Rectal smooth muscle tissue (tissue), 1 donor: Measurements from ENCODE around the gene RARS2.
"Not testable (repeated sequence)": the region's sequence is repeated elsewhere in the genome, so short reads cannot be mapped to it uniquely, and the experiment has no call there.

Source experiments
- H3K27ac ChIP-seq: one replicate; pipeline ENCODE4 v1.7.0; 2013; ENCODE audit warnings: low read depth, low read length, inconsistent platforms
- H3K27me3 ChIP-seq: one replicate; pipeline ENCODE4 v1.7.0; 2013; ENCODE audit warnings: low read length; ENCODE audit not compliant: control insufficient read depth, insufficient read depth
- H3K36me3 ChIP-seq: one replicate; pipeline ENCODE4 v1.7.0; 2013; ENCODE audit warnings: low read length; ENCODE audit not compliant: control insufficient read depth, insufficient read depth
- H3K4me1 ChIP-seq: one replicate; pipeline ENCODE4 v1.7.0; 2013; ENCODE audit warnings: low read length; ENCODE audit not compliant: control insufficient read depth, insufficient read depth
- H3K4me3 ChIP-seq: one replicate; pipeline ENCODE4 v1.7.0; 2013; ENCODE audit warnings: low read length
- H3K9ac ChIP-seq: one replicate; pipeline ENCODE4 v1.7.0; 2013; ENCODE audit warnings: low read length

Gene RARS2

DNA sequence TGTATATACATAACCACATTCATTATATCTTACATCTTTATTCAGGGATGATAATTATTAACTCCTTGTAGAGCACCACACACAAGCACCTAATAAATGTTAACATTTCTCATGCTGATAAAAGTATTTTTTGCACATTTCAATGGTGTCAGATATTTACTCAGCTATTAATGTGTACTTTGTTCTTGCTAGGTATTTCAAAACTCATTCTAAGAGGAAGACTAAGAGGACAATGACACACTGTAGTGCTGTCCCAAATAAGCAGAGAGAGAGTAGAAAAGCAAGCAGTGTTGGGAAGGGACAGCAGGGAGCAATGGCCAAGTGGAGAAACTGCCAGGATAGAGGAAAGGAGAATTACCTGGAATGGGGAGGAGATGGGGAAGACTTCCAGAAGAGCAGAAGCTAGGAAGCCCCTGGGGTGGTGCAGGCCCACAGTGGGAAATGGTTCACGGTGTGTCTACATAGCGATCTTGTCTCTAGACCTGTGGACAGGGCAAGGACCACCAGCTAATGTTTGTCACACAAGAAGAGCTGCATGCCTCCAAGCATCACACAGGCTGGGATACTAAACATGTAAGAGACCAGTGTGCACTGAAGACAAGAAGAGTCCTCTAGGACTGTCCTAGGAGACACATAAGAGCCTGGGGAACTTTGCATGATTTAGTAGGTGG is 55.3 kb downstream of the RARS2 start:
- no peak overlapping the region for H3K27ac ChIP-seq

DNA sequence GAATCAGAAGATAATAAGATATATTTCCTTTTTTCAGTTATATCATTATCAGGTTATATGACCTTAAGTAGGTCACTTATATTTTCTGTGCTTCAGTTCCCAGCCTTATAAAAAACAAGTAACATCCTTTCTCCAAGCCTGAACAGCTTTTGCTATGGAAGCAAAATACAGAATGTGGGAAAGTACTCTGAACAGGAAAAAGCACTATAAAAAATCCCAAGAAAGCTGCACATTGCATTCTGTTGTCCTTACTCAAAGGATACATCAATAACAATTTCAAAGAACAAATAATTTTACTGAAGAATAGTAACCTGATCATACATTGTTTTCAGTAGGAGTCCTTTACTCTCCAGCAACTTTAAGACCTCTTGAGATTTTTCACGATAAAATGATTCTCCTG is 60.6 kb downstream of the RARS2 start:
- Histone ChIP-seq H3K36me3 (peaks cover 2% of the 10 kb centered on the region), H3K9ac (no peak overlapping the region), H3K4me1 (no peaks in the 10 kb centered on the region), H3K27me3 (no peaks in the 10 kb centered on the region), H3K27ac (no peak overlapping the region), H3K4me3 (no peak overlapping the region)

More for the DNA sequence above, 55.3 kb downstream of the RARS2 start:
- H3K9ac ChIP-seq, result no peak overlapping the region
- H3K36me3 ChIP-seq, result peaks cover 2% of the 10 kb centered on the region
- H3K27me3 ChIP-seq, result no peaks in the 10 kb centered on the region
- H3K4me3 ChIP-seq, result no peak overlapping the region
- H3K4me1 ChIP-seq, result no peaks in the 10 kb centered on the region

DNA sequence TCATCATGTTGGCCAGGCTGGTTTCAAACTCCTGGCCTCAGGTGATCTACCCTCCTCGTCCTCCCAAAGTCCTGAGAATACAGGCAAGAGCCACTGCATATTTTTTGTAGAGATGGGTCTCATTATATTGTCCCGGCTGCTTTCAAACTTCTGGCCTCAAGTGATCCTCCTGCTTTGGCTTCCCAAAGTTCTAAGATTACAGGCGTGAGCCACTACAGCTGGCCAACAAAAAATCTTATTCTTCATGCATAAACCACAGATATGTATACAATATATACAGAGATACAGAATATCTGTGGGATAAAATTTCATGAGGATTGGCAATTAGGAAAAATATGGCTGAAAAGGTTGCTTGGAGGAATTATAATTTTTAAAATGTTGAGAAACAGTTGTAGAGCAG is 67.1 kb downstream of the RARS2 start:
- Histone ChIP-seq H3K36me3 (peaks cover 13% of the 10 kb centered on the region), H3K4me3 (no peak overlapping the region)

DNA sequence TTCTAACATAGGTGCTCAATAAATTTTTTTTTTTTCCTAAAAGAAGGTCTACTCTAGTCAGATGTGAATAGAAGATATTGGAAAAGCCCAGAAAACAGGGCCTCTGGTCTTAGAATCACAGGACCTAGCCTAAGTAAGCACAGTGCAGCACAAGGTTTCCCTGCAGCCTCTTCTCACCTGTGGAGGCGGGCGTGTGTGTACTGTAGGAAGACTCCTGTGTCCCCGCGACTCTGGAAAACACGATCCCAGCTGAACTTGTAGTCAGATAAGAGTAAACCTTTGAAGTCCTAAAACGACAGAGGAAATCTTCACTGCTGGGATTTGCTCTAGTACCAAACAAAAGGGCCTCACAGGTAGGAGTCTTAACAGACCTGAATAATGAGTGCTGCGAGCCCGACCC is 71.3 kb downstream of the RARS2 start:
- Histone ChIP-seq H3K27ac (no peak overlapping the region), H3K4me1 (no peaks in the 10 kb centered on the region), H3K9ac (no peak overlapping the region), H3K4me3 (no peak overlapping the region), H3K27me3 (no peaks in the 10 kb centered on the region), H3K36me3 (peaks cover 28% of the 10 kb centered on the region)

More for the DNA sequence above, 67.1 kb downstream of the RARS2 start:
- Histone ChIP-seq H3K27me3 (no peaks in the 10 kb centered on the region), H3K9ac (no peak overlapping the region), H3K27ac (no peak overlapping the region), H3K4me1 (no peaks in the 10 kb centered on the region)

DNA sequence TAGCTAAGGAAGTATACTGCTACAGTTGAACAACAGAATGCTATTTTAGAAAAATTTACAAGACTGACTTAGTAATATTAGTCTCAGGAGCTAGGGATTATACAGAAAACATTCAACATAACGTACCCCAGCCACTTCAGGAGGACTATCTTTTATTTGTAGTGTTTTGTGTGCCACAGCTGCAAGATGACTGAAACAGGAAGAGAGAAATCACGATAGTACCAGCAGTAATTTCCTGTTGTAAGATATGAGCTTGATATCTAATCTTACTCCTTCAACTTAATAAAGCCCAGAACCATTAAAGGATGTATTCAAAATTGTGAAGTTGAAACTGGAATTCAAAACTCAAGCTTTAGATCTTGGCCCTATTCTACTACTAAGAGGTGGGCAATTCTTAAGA is 75.0 kb downstream of the RARS2 start:
- Histone ChIP-seq H3K36me3 (peaks cover 31% of the 10 kb centered on the region), H3K4me1 (no peaks in the 10 kb centered on the region)

DNA sequence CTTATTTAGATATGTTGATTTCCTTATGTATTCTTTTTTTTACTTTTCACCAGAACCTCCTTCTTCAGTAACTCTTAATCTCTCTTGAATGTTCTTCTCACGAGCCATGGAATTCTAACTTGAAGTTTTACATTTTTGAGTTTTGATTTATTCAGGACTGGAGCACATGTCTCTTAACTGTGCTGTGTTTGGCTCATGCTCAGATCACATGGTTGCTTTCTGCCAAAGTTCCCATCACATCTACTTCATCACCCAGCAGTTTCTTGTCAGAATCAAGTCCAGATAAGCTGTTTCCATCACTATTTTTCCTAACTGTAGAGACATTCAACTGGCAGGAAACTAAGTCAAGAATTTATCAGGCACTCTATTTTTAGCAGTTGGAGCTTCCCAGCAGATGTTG is 85.3 kb downstream of the RARS2 start:
- Histone ChIP-seq H3K4me3 (no peak overlapping the region), H3K27me3 (no peaks in the 10 kb centered on the region), H3K9ac (no peak overlapping the region), H3K4me1 (no peaks in the 10 kb centered on the region), H3K27ac (no peak overlapping the region), H3K36me3 (peaks cover 8% of the 10 kb centered on the region)

More for the DNA sequence above, 75.0 kb downstream of the RARS2 start:
- Histone ChIP-seq H3K27ac (no peak overlapping the region), H3K27me3 (no peaks in the 10 kb centered on the region), H3K4me3 (no peak overlapping the region), H3K9ac (no peak overlapping the region)

DNA sequence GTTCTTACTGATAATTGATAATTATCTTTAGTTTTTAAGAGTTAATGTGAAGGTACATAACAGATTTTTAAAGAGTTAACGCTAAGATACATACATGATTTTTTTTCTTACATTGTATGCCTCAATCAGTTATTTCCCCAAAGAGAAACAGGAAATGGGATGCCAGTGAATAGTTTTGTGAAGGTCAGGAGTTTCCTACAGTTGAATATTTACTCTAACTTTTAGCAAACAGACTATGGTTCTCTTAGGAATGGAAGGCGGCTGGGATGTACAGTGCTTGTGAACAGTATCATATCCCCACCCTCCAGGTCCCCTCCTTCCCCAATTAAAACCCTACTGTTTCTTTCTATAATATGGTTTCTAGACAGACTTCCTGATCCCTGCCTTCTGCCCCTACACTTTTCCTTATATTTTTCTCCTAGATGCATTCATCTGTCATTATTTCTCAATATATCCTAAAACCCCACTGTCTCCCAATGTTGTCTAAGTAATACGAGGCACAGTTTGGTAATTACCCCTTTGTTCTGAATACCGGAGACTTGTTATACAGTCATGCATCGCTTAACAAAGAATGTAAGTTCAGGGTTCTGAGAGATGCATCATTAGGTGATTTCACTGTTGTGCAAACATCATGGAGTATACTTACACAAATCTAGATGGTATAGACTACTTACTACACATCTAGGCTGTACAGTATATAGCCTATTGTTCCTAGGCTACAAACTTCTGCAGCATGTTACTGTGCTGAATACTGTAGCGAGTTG is 87.8 kb downstream of the RARS2 start:
- peaks cover 5% of the 10 kb centered on the region for H3K36me3 ChIP-seq
- H3K27ac ChIP-seq, result no peak overlapping the region

DNA sequence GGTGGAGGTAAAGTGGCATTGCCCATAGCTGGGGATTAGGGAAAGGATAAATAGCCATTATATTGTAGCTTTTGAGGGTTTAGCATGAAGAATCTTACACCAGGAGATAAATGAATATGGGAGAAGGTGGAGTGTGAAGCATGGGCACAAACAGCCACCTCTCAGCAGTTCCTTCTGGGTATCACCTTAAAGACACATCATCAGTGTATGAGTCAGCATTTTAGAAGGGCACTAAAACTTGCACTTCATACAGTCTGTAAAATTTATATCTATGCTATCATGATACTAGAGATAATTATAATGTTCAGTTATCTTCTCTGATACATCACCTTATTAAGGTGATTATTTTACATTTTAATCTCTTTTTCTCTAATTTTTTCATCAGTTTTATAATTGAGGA is 91.7 kb downstream of the RARS2 start:
- H3K27me3 ChIP-seq, result no peaks in the 10 kb centered on the region
- H3K36me3 ChIP-seq, result peaks cover 5% of the 10 kb centered on the region
- H3K4me3 ChIP-seq, result no peak overlapping the region
- H3K4me1 ChIP-seq, result no peaks in the 10 kb centered on the region
- no peak overlapping the region for H3K9ac ChIP-seq
- H3K27ac ChIP-seq, result no peak overlapping the region

More for the DNA sequence above, 87.8 kb downstream of the RARS2 start:
- no peak overlapping the region for H3K4me3 ChIP-seq
- no peaks in the 10 kb centered on the region for H3K4me1 ChIP-seq
- no peak overlapping the region for H3K9ac ChIP-seq
- no peaks in the 10 kb centered on the region for H3K27me3 ChIP-seq

DNA sequence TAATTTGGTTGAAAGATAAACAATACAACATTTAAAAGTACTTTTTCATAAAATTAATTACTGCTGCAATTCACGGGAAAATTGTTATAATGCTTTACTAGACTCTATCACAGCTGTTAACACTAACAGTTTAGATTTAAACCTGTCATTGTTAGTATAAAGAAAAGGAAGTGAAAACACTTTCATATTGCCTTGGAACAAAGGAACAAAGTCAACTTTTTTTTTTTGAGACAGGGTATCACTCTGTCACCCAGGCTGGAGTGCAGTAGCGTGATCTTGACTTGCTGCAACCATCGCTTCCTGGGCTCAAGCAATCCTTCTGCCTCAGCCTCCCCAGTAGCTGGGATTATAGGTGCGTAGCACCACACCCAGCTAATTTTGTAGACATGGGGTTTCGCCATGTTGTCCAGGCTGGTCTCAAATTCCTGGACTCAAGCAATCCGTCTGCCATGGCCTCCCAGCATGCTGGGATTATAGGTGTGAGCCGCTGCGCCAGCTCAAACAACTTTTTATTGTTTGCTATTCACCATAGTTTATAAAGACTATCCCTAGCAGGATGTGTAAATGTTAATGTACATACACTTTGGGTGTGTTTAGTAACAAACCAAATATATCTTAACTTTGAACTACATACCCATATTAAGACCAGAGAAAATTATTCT is 94.9 kb downstream of the RARS2 start:
- Histone ChIP-seq H3K36me3 (no peaks in the 10 kb centered on the region), H3K4me1 (no peaks in the 10 kb centered on the region), H3K4me3 (no peak overlapping the region), H3K27me3 (no peaks in the 10 kb centered on the region), H3K9ac (no peak overlapping the region), H3K27ac (no peak overlapping the region)

DNA sequence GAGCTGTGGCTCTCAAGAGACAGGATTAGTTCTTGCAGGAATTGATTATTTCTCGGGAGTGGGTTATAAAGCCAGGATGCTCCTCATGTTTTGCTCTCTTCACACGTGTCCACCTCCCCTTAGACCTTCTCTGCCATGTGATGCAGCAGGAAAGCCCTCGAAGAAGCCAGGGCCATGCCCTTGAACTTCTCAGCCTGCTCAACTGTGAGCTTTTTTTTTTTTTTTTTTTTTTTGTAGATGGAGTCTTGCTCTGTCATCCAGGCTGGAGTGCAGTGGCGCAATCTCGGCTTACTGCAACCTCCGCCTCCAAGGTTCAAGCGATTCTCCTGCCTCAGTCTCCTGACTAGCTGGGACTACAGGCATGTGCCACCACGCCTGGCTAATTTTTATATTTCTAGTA is 100.5 kb downstream of the RARS2 start:
- H3K27ac ChIP-seq, H3K9ac ChIP-seq, H3K4me3 ChIP-seq, H3K36me3 ChIP-seq, H3K27me3 ChIP-seq, H3K4me1 ChIP-seq: not testable (repeated sequence)

DNA sequence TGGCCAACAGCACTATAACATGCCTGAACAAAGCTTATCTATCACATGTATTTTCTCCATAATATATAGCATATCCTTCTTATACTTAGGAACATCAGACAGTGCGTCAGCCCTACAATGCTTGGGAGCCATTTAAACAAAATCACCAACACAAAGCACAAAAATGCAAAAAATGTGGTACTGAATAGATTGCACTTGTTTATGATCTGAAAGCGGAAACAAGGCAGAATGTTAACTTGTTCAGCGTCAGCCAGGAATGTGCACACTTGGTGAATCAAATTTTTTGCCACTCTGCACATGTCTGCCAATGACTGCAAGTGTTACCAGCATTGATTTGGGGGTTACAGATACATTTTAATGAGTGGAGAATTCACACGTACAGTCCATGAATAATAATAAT is 102.2 kb downstream of the RARS2 start:
- Histone ChIP-seq H3K27me3 (no peaks in the 10 kb centered on the region), H3K9ac (no peak overlapping the region), H3K4me1 (no peaks in the 10 kb centered on the region), H3K36me3 (no peaks in the 10 kb centered on the region), H3K27ac (no peak overlapping the region), H3K4me3 (no peak overlapping the region)

DNA sequence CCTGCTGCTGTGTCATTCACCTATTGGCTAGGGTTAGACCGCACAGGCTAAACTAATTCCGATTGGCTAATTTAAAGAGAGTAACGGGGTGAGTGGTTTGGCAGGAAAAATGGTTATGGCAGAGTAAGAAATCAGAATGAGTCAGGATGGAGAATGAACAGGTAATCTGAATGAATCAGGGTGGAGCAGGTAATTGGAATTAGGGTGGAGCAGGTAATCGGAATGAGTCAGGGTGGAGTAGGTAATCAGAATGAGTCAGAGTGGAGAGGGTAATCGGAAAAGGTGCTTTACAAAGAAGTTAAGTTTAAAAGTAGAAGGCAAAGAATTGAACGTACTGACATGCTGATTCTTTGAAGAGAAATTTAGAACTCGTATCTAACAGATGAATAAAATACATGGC is 105.3 kb downstream of the RARS2 start:
- Histone ChIP-seq H3K36me3 (no peaks in the 10 kb centered on the region), H3K4me3 (no peak overlapping the region), H3K27me3 (no peaks in the 10 kb centered on the region), H3K9ac (no peak overlapping the region), H3K4me1 (no peaks in the 10 kb centered on the region), H3K27ac (no peak overlapping the region)
